Heart left ventricle (tissue), 16 donors: ENCODE measurements around the gene SNRPD2. TPM values are rescaled to one million over a fixed set of nuclear protein-coding genes. Genes with fewer than 3 reads are reported as not detected.
A peak's percentile ranks its signal among the peaks of the same experiment; 100 is the strongest.

Experiments
- ATAC-seq, 4 donors: fragments of 200-7000 bp; cut with Tn5 transposase; one replicate each; pipeline ENCODE4 v1.9.1; 2020 to 2022; ENCODE audit warnings: moderate library complexity in 4 of 4, mild to moderate bottlenecking in 3 of 4, moderate number of reproducible peaks in 1 of 4
- DNase-seq, 5 donors: peaks; one replicate each; pipeline ENCODE4 v3.0.0-alpha.2; 2020
- H3K27ac ChIP-seq, 12 donors: fragments of 200-600 bp; sonication (generic) in 4 of 12; one replicate each; pipeline versions ENCODE4 v1.5.0 to v1.8.0; 2016 to 2022; ENCODE audit warnings: mild to moderate bottlenecking in 2 of 12
- H3K27me3 ChIP-seq, 9 donors: fragments of 200-600 bp; sonication (generic) in 2 of 9; one replicate each; pipeline versions ENCODE4 v1.5.1 to v1.8.0; 2016 to 2022; ENCODE audit warnings: mild to moderate bottlenecking in 3 of 9
- H3K36me3 ChIP-seq, 9 donors: fragments of 200-600 bp; sonication (generic) in 2 of 9; one replicate each; pipeline versions ENCODE4 v1.5.0 to v1.8.0; 2018 to 2022; ENCODE audit warnings: mild to moderate bottlenecking in 2 of 9
- H3K4me1 ChIP-seq, 12 donors: fragments of 200-600 bp; sonication (generic) in 4 of 12; one replicate each; pipeline versions ENCODE4 v1.5.0 to v1.8.0; 2016 to 2022; ENCODE audit warnings: mild to moderate bottlenecking in 3 of 12
- H3K4me3 ChIP-seq, 12 donors: fragments of 200-600 bp; sonication (generic) in 4 of 12; one replicate each; pipeline versions ENCODE4 v1.5.0 to v1.8.0; 2017 to 2022; ENCODE audit warnings: mild to moderate bottlenecking in 9 of 12, moderate library complexity in 4 of 12
- H3K9me3 ChIP-seq, 12 donors: fragments of 200-600 bp; sonication (generic) in 4 of 12; one replicate each; pipeline versions ENCODE4 v1.5.0 to v1.8.0; 2016 to 2022; ENCODE audit warnings: mild to moderate bottlenecking in 1 of 12
- CTCF ChIP-seq, 12 donors: fragments of 200-600 bp; sonication (generic) in 4 of 12; IDR thresholded peaks; one replicate each; pipeline versions ENCODE4 v1.5.0 to v1.8.0; 2018 to 2022; ENCODE audit warnings: antibody characterized with exemption in 12 of 12, mild to moderate bottlenecking in 5 of 12
- POLR2A ChIP-seq, 2 donors: fragments of 450-650 bp; IDR thresholded peaks; one replicate each; pipeline ENCODE4 v1.6.1; 2017; ENCODE audit warnings: antibody characterized with exemption in 2 of 2, mild to moderate bottlenecking in 2 of 2, moderate library complexity in 2 of 2
- WGBS, 4 donors: extraction: QIAGEN DNeasy Blood & Tissue Kit in 2 of 4; methylation state at CpG; one replicate each; pipeline versions ENCODE4 v1.1.5 to v1.1.7; 2013 to 2018; 5-methylcytosine and 5-hydroxymethylcytosine counted together
- intact Hi-C, 10 donors: fragments of 100-400 bp; cut with DNase I; formaldehyde crosslinking; loops; one replicate each; pipeline versions ENCODE4 v1.11.1 to v1.14.2; 2022
- polyA plus RNA-seq, 2 donors: library from polyadenylated mRNA; stranded (reverse); fragments of 200-250 nt; gene quantifications; one replicate each; pipeline ENCODE4 v1.2.3, GENCODE V29; 2013
- total RNA-seq, 9 donors: library from RNA; depleted of rRNA in 2 of 9; stranded (reverse); fragments of >200 nt in 2 of 9; fragmentation: NEBNext Ultra II Directional in 3 of 9; extraction: Animal tissue kit (Norgen Biotek cat#: 25700) in 3 of 9; gene quantifications; one replicate each; pipeline versions ENCODE4 v1.1.0 to v1.2.4, GENCODE V29; 2016 to 2023
- donor health status: ischemic (EF 13 %, LVEDD 7.1; RV severe dilation, severe dysfunction).
- donor health status: healthy with polysubstance abuse.
- donor health status: DM: no; HTN: yes; CAD: no.
- donor health status: DM: no; HTN: no; CAD: no.
- donor health status: ischemic (EF 25% LVEDD 6.9; RV normal size, moderate dysfunction).
- donor health status: ischemic (EF 25% LVEDD 5.7; RV mildly dilated, moderate dysfunction).
- donor health status: healthy.
- donor health status: DM: yes; HTN: yes; CAD: no.
- donor health status: ischemic (EF 35%, LVEDD 5.7; RV mildly dilated, moderate dysfunction).
- donor health status: nonischemic (EF 11% LVEDD 7.7; RV severe dilation, severe dysfunction).
- donor health status: DM: yes; HTN: yes; CAD: no.
- donor health status: PGD.
- donor health status: ischemic (EF 29% LVEDD 5.4; RV normal size, mild dysfunction).
- donor health status: nonischemic (EF 23%, LVEDD 6.1; RV moderate dilation, normal function).

The SNRPD2 gene
- total and polyA plus RNA-seq, 11 donors = 149 to 343 (median 249) TPM

- no peaks in the 10 kb centered on the region for H3K36me3 ChIP-seq
Measured at GRCh38 chr19:45670670-45671453, 20.9 kb downstream of the SNRPD2 start.

GRCh38 chr19:45668342-45668871 lies 23.3 kb downstream of the SNRPD2 start:
- DNase-seq = no peak
- Histone ChIP-seq H3K27ac (peak overlapping the region in 4 of 12 donors; percentile 9 to 49 (median 36)), H3K4me3 (peak overlapping the region; percentile 2 to 68 (median 48)), H3K9me3 (no peaks in the 10 kb centered on the region), H3K36me3 (no peaks in the 10 kb centered on the region), H3K27me3 (peaks cover 0 to 78% (median 27%) of the 10 kb centered on the region in 9 donors), H3K4me1 (peaks cover 0 to 31% (median 11%) of the 10 kb centered on the region in 12 donors)
- TF ChIP-seq CTCF (IDR thresholded peaks at IDR 0.05) = no peak
- no peak for TF ChIP-seq POLR2A (IDR thresholded peaks at IDR 0.05)
- WGBS, 4 donors = 1 to 2% (median 1%) methylated on average over 19 of the region's 19 CpGs
- intact Hi-C loops = no loop called here
- ATAC-seq = peak in 2 of 4 donors; percentile 2 to 13

More at GRCh38 chr19:45670670-45671453, 20.9 kb downstream of the SNRPD2 start:
- Histone ChIP-seq H3K4me3 (no peak overlapping the region), H3K4me1 (peaks cover 0 to 31% (median 11%) of the 10 kb centered on the region in 12 donors), H3K27ac (no peak overlapping the region), H3K9me3 (no peaks in the 10 kb centered on the region), H3K27me3 (peaks cover 0 to 67% (median 27%) of the 10 kb centered on the region in 9 donors)
- no peak for TF ChIP-seq CTCF (IDR thresholded peaks at IDR 0.05)
- no peak for TF ChIP-seq POLR2A (IDR thresholded peaks at IDR 0.05)
- ATAC-seq (peak in 3 of 4 donors; percentile 64 to 69 (median 67)), DNase-seq (peak; percentile 49 to 88 (median 61))
- intact Hi-C loops = no loop called here
- WGBS, 4 donors = 22 to 24% (median 23%) methylated on average over 31 to 42 of the region's 42 CpGs

- Histone ChIP-seq H3K27me3 (peaks cover 0 to 78% (median 27%) of the 10 kb centered on the region in 9 donors), H3K4me1 (peaks cover 0 to 31% (median 11%) of the 10 kb centered on the region in 12 donors), H3K9me3 (no peaks in the 10 kb centered on the region), H3K27ac (peak within 1 kb of the TSS in 5 of 12 donors; percentile 9 to 49 (median 34)), H3K36me3 (no peaks in the 10 kb centered on the region), H3K4me3 (peak within 1 kb of the TSS; percentile 2 to 68 (median 48))
- intact Hi-C loops = no loop called here
- TF ChIP-seq CTCF (IDR thresholded peaks at IDR 0.05) (no peak), POLR2A (IDR thresholded peaks at IDR 0.05) (no peak)
- 14 to 19% (median 16%) methylated on average over 11 to 15 of the region's 15 CpGs for WGBS, 4 donors
- ATAC-seq = peak; percentile 25 to 79 (median 62)
- DNase-seq = peak in 4 of 5 donors; percentile 61 to 80 (median 70)
Measured at GRCh38 chr19:45667620-45668341, 24.0 kb downstream of the SNRPD2 start, which contains the start of gene GIPR. TSS of gene GIPR (plus strand) at chr19:45668221. CDS start at chr19:45669521, 1,300 bp downstream.
